ENCODE results near the gene LRIG2.

- no peak for TF ChIP-seq EP300 (IDR thresholded peaks at IDR 0.05)
- TF ChIP-seq POLR2A (IDR thresholded peaks at IDR 0.05), result no peak
- TF ChIP-seq CTCF (IDR thresholded peaks at IDR 0.05), result no peak
- TF ChIP-seq POLR2AphosphoS5 (IDR thresholded peaks at IDR 0.05), result no peak
These were observed 41.6 kb upstream of the LRIG2 start for GRCh38 chr1:113031171-113031933.

Data from sigmoid colon (tissue), 4 donors.